ENCODE results near the gene PRMT1.
A peak's percentile ranks its signal among the peaks of the same experiment; 100 is the strongest.

Gene PRMT1

DNA sequence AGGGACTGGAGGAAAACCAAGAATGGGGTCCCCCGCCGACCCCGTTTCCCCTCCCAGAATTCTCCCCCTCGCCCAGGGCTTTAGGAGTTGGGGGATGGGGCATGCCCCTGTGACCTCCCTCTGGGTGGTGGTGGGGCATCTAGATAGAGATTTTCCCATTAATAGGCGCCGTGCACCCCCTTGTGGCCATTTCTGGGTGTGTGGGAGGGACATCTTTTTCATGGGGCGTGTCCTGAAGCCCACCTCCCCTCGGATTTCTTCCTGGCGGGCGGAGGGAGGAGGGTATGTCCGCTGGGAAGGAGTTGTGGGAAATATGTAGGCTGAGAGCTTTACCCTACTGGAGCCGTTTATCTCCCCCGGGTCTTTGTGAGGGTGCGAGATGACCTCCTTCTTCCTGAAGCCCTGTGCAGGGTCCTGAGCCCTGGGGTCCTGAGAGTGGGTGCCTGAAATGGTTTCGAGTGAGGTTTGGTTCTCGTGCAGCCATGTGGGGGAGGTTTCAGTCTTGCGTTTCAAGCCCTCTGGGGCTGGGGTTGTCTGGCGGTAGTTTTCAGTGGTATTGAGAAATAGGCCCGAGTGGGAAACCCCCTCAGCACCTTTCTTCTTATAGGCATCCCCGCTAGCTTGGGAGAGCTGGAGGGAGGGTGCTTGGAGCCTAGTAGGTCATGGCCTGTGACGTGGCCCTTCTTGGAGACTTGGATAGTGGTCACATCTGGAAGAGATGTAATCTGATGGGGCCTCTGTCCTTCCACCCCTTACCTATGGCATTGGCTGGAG lies 1.0 kb downstream of the PRMT1 start:
- Histone ChIP-seq H3K4me3 (ENCODE audit: low read length) (peak overlapping the region; percentile 97), H3K9ac (ENCODE audit: low read length) (peak overlapping the region; percentile 99), H3K4me1 (ENCODE audit: control insufficient read depth, insufficient read depth, low read length) (peaks cover 38% of the 10 kb centered on the region), H3K36me3 (ENCODE audit: control insufficient read depth, insufficient read depth, low read length, severe bottlenecking) (peaks cover 13% of the 10 kb centered on the region), H3K27me3 (replicated peaks; ENCODE audit: control insufficient read depth, insufficient read depth, low read length) (no peaks in the 10 kb centered on the region), H3K9me3 (ENCODE audit: control insufficient read depth, low read length) (no peaks in the 10 kb centered on the region)
- peak; percentile 83 for DNase-seq (ENCODE audit: low read depth)

DNA sequence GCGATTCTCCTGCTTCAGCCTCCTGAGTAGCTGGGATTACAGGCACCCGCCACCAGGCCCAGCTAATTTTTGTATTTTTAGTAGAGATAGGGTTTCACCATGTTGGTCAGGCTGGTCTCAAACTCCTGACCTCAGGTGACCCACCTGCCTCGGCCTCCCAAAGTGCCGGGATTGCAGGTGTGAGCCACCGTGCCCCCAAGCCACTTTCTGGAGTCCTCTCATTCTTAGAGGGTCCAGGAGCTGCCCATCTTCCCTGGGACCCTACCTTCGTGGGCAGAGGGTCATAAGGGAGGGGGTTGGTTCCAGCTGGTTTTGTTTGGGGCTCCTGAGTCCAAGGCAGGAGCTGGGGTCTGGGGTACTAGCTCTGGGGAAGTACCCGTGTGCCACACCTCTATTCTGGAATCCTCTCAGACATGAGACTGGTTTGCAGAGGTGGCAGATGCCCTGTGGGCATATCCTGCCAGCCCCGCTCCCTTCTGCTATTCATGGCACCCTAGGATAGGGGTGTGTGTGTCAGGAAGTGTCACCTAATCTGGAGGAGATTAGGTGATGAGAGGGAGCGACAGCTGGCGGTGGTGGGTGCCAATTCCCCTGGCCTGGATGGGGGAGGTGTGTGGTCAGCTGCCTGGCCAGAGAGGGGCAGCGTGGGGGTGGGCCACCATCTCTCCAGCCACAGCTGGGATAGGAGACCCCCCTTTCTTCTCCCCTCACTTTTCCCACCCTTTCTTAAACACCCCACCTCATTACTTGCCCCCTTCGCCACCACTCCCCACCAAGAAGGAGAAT lies 2.1 kb downstream of the PRMT1 start:
- H3K36me3 ChIP-seq (ENCODE audit: control insufficient read depth, insufficient read depth, low read length, severe bottlenecking) = peaks cover 21% of the 10 kb centered on the region
- H3K9ac ChIP-seq (ENCODE audit: low read length) = no peak overlapping the region
- DNase-seq (ENCODE audit: low read depth) = no peak
- peaks cover 38% of the 10 kb centered on the region for H3K4me1 ChIP-seq (ENCODE audit: control insufficient read depth, insufficient read depth, low read length)
- H3K27me3 ChIP-seq (replicated peaks; ENCODE audit: control insufficient read depth, insufficient read depth, low read length) = no peaks in the 10 kb centered on the region
- no peaks in the 10 kb centered on the region for H3K9me3 ChIP-seq (ENCODE audit: control insufficient read depth, low read length)
- H3K4me3 ChIP-seq (ENCODE audit: low read length) = no peak overlapping the region

DNA sequence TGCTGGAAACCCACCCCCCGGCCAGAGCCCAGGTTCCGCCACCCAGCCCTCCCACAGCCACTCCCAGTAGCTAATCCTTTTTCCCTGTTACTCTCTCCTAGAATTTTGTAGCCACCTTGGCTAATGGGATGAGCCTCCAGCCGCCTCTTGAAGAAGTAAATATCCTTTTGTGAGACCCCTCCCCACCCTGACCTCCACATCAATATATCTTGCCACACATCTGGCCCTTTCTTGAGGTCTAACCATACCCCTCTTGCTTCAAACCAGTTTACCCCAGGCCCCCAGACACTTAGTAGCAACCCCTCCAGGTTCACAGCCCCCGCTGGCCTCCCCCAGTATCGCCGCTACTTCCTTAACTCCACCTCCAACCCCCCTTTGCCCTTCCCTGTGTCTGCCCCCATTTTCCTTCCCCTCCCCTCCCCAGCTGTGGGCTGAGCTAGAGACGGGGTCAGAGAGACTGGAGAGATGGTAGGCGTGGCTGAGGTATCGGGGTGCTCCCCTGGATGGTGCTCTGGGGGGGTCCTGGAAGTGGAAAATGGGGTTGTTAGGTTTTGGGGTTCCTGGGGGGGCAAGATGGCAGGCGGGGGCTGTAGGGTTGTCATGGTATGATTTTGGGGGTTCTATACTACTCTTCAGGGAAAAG lies 2.8 kb downstream of the PRMT1 start:
- Histone ChIP-seq H3K4me3 (ENCODE audit: low read length) (no peak overlapping the region), H3K4me1 (ENCODE audit: control insufficient read depth, insufficient read depth, low read length) (peaks cover 38% of the 10 kb centered on the region), H3K36me3 (ENCODE audit: control insufficient read depth, insufficient read depth, low read length, severe bottlenecking) (peaks cover 28% of the 10 kb centered on the region), H3K9me3 (ENCODE audit: control insufficient read depth, low read length) (no peaks in the 10 kb centered on the region), H3K9ac (ENCODE audit: low read length) (peak overlapping the region; percentile 73), H3K27me3 (replicated peaks; ENCODE audit: control insufficient read depth, insufficient read depth, low read length) (no peaks in the 10 kb centered on the region)
- DNase-seq (ENCODE audit: low read depth) = no peak

DNA sequence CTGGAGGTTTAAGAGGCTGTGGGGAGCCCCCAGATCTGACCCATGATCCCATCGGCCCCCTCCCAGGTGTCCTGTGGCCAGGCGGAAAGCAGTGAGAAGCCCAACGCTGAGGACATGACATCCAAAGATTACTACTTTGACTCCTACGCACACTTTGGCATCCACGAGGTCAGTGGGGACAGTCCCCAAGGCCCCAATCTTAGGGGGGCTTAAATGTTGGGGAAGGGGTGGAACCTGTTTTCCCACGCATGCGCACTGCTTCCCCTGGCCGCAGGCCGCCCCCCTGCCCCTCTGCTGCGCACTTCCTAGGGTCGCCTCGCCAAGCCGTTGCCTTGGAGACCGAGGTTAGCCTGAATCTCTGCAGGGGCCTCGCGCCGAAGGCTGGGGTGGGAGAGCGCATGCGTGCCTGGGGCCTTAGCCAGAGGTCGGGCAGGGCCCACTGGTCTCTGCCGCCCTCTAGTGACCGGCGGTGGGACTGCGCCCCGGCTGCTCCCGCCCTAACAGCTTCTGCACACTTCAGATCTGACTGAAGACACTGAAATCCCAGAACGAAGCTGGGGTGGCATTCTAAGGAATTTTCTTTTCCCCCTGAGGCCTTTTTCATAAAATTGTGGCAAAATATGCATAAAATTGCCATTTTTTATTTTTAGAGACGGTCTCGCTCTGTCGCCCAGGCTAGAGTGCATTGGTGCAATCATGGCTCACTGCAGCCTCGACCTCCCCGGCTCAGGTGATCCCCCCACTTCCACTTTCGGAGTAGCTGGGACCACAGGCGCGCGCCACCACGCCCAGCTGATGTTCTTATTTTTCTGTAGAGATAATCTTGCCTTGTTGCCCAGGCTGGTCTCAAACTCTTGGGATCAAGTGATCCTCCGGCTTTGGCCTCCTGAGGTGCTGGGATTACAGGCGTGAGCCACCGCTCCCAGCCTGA lies 3.6 kb downstream of the PRMT1 start:
- Histone ChIP-seq H3K9ac (ENCODE audit: low read length) (peak overlapping the region; percentile 73), H3K4me3 (ENCODE audit: low read length) (no peak overlapping the region), H3K27me3 (replicated peaks; ENCODE audit: control insufficient read depth, insufficient read depth, low read length) (no peaks in the 10 kb centered on the region), H3K4me1 (ENCODE audit: control insufficient read depth, insufficient read depth, low read length) (peaks cover 38% of the 10 kb centered on the region), H3K9me3 (ENCODE audit: control insufficient read depth, low read length) (no peaks in the 10 kb centered on the region), H3K36me3 (ENCODE audit: control insufficient read depth, insufficient read depth, low read length, severe bottlenecking) (peaks cover 36% of the 10 kb centered on the region)
- peak; percentile 92 for DNase-seq (ENCODE audit: low read depth)

DNA sequence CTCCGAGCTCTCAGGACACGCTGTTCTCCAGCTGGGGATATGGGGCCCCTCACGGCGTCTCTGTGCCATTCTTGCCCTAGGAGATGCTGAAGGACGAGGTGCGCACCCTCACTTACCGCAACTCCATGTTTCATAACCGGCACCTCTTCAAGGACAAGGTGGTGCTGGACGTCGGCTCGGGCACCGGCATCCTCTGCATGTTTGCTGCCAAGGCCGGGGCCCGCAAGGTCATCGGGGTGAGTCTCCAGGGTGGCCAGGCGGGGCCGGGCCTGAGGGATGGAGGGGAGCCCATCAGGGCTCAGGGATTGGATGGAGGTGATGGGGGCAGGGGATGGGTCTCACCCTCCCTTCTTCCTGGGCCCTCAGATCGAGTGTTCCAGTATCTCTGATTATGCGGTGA lies 4.8 kb downstream of the PRMT1 start:
- Histone ChIP-seq H3K4me1 (ENCODE audit: control insufficient read depth, insufficient read depth, low read length) (peaks cover 38% of the 10 kb centered on the region), H3K36me3 (ENCODE audit: control insufficient read depth, insufficient read depth, low read length, severe bottlenecking) (peaks cover 43% of the 10 kb centered on the region), H3K27me3 (replicated peaks; ENCODE audit: control insufficient read depth, insufficient read depth, low read length) (no peaks in the 10 kb centered on the region), H3K9ac (ENCODE audit: low read length) (peak overlapping the region; percentile 70), H3K9me3 (ENCODE audit: control insufficient read depth, low read length) (no peaks in the 10 kb centered on the region), H3K4me3 (ENCODE audit: low read length) (no peak overlapping the region)
- DNase-seq (ENCODE audit: low read depth) = no peak

DNA sequence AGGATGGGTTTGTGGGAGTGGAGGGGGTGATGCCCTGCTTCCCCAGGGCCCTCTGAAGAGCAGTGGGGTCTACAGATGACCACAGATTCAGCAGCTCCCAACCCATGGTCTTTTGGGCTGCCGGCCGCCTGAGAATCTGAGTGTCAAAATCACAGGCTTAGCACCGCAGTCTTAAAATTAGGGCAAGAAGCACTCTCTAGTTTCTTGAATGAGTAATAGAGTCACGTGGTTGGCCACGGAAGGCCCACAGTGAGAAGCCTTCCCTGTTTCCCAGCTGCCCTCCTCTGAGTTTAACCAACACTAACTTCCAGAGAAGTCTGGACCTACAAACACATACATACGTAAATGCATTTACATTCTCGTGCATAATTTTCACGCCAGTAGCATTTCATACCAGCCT lies 5.2 kb downstream of the PRMT1 start:
- Histone ChIP-seq H3K9ac (ENCODE audit: low read length) (peak overlapping the region; percentile 70), H3K9me3 (ENCODE audit: control insufficient read depth, low read length) (no peaks in the 10 kb centered on the region), H3K4me1 (ENCODE audit: control insufficient read depth, insufficient read depth, low read length) (peaks cover 38% of the 10 kb centered on the region), H3K27me3 (replicated peaks; ENCODE audit: control insufficient read depth, insufficient read depth, low read length) (no peaks in the 10 kb centered on the region), H3K4me3 (ENCODE audit: low read length) (no peak overlapping the region), H3K36me3 (ENCODE audit: control insufficient read depth, insufficient read depth, low read length, severe bottlenecking) (peaks cover 47% of the 10 kb centered on the region)
- DNase-seq (ENCODE audit: low read depth) = no peak

DNA sequence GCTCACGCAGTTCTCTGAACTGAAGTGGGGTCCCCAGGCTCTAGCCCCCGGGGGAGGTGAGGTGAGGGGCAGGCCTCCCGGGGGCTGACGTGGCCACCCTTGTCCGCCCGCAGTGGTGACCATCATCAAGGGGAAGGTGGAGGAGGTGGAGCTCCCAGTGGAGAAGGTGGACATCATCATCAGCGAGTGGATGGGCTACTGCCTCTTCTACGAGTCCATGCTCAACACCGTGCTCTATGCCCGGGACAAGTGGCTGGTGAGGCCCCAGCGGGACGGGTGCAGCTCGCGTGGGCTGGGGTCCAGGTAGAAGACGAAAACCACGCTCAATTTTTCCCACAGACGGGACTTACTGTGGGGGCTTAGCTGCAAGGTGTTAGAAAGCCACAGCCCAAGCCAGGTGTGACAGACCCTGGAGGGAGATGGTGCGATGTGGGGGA lies 6.8 kb downstream of the PRMT1 start:
- peaks cover 50% of the 10 kb centered on the region for H3K36me3 ChIP-seq (ENCODE audit: control insufficient read depth, insufficient read depth, low read length, severe bottlenecking)
- no peaks in the 10 kb centered on the region for H3K27me3 ChIP-seq (replicated peaks; ENCODE audit: control insufficient read depth, insufficient read depth, low read length)
- DNase-seq (ENCODE audit: low read depth) = no peak
- H3K4me1 ChIP-seq (ENCODE audit: control insufficient read depth, insufficient read depth, low read length) = peaks cover 30% of the 10 kb centered on the region
- H3K9ac ChIP-seq (ENCODE audit: low read length) = no peak overlapping the region
- H3K4me3 ChIP-seq (ENCODE audit: low read length) = no peak overlapping the region
- H3K9me3 ChIP-seq (ENCODE audit: control insufficient read depth, low read length) = no peaks in the 10 kb centered on the region

DNA sequence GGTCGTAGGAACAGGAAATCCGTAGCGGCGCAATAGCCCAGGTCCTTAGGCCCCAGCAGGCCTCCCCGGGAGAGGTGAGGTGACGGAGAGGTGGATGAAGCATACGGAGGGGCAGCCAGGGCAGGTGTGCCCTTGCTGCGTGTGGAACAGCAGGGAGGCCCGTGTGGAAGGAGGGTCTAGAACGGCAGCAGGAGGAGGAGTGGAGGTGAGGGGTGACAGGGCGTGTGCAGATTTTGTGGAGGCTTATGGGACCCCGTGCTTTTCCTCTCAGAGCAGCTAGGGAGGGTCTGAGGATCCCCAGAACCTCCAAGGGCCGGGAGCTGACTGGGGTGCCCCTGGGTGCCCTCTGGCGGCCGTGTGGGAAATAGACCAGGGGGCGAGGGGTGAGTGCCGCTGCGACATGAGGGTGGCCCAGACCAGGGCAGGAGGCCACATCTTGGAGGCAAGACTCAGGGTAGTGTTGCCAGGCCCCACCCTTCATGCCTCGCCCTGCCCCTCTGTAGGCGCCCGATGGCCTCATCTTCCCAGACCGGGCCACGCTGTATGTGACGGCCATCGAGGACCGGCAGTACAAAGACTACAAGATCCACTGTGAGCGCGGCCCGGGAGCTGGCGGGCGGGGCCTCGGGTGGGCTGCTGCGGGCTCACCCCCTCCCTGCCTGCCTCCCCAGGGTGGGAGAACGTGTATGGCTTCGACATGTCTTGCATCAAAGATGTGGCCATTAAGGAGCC lies 7.3 kb downstream of the PRMT1 start:
- H3K36me3 ChIP-seq (ENCODE audit: control insufficient read depth, insufficient read depth, low read length, severe bottlenecking) = peaks cover 50% of the 10 kb centered on the region
- DNase-seq (ENCODE audit: low read depth) = peak; percentile 22
- no peaks in the 10 kb centered on the region for H3K9me3 ChIP-seq (ENCODE audit: control insufficient read depth, low read length)
- no peaks in the 10 kb centered on the region for H3K27me3 ChIP-seq (replicated peaks; ENCODE audit: control insufficient read depth, insufficient read depth, low read length)
- H3K9ac ChIP-seq (ENCODE audit: low read length) = no peak overlapping the region
- no peak overlapping the region for H3K4me3 ChIP-seq (ENCODE audit: low read length)
- H3K4me1 ChIP-seq (ENCODE audit: control insufficient read depth, insufficient read depth, low read length) = peaks cover 25% of the 10 kb centered on the region

DNA sequence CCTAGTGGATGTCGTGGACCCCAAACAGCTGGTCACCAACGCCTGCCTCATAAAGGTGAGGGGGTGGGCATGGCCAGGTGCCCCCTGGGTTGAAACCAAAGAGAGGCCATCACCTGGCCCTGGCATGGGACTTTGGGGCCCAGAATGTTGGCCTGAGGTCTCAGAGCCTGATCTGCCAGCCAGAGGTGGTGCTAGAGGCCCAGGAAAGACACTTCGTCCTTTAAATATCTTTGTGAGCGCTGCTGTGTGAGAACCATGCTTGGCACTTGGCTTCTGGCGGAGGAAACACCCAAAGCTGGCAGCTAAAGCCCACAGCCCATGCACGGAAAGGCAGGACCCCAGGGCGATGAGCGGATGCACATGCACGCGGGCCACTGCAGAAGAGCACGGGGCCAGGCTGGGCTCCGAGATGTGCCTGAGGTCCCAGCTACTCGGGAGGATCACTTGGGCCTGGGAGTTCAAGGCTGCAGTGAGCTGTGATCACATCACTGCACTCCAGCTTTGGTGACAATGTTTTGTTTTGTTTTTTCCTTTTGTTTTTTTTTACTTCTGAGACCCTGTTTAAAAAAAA lies 8.0 kb downstream of the PRMT1 start:
- peaks cover 27% of the 10 kb centered on the region for H3K4me1 ChIP-seq (ENCODE audit: control insufficient read depth, insufficient read depth, low read length)
- no peak overlapping the region for H3K4me3 ChIP-seq (ENCODE audit: low read length)
- H3K9me3 ChIP-seq (ENCODE audit: control insufficient read depth, low read length) = no peaks in the 10 kb centered on the region
- H3K27me3 ChIP-seq (replicated peaks; ENCODE audit: control insufficient read depth, insufficient read depth, low read length) = no peaks in the 10 kb centered on the region
- DNase-seq (ENCODE audit: low read depth) = no peak
- H3K9ac ChIP-seq (ENCODE audit: low read length) = no peak overlapping the region
- H3K36me3 ChIP-seq (ENCODE audit: control insufficient read depth, insufficient read depth, low read length, severe bottlenecking) = peaks cover 50% of the 10 kb centered on the region

DNA sequence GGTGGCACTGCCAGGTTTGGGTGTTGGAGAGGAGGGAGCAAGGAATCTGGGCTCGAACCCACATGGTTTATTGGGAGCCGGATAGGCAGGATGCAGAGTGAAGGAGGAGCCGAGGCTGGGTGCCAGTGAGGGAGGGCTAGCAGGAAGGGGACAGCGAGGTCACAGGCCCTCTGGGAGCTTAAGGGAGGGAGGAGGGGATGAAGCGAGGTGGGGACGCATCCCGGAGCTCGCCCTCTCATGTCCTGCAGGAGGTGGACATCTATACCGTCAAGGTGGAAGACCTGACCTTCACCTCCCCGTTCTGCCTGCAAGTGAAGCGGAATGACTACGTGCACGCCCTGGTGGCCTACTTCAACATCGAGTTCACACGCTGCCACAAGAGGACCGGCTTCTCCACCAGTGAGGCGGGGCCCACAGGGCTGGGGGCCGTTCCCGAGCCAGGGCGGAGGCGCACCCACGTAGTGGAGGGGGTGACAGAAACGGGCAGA lies 8.8 kb downstream of the PRMT1 start:
- DNase-seq (ENCODE audit: low read depth) = no peak
- Histone ChIP-seq H3K9ac (ENCODE audit: low read length) (no peak overlapping the region), H3K27me3 (replicated peaks; ENCODE audit: control insufficient read depth, insufficient read depth, low read length) (no peaks in the 10 kb centered on the region), H3K4me1 (ENCODE audit: control insufficient read depth, insufficient read depth, low read length) (peaks cover 27% of the 10 kb centered on the region), H3K36me3 (ENCODE audit: control insufficient read depth, insufficient read depth, low read length, severe bottlenecking) (peaks cover 50% of the 10 kb centered on the region), H3K4me3 (ENCODE audit: low read length) (no peak overlapping the region), H3K9me3 (ENCODE audit: control insufficient read depth, low read length) (no peaks in the 10 kb centered on the region)

All from adipocyte (in vitro differentiated cells).